ENCODE results near the gene RBM6.

- TF ChIP-seq CTCF (IDR thresholded peaks at IDR 0.05 in 8 of 11, conservative IDR thresholded peaks at IDR 0.05 in 3 of 11) (no peak), POLR2A (IDR thresholded peaks at IDR 0.05) (no peak), POLR2AphosphoS5 (IDR thresholded peaks at IDR 0.05) (no peak)
Observed at GRCh38 chr3:49902511-49903345, 37.2 kb upstream of the RBM6 start.
